PC-3 (cell line): Measurements from ENCODE around the gene AFDN. TPM values are rescaled to one million over a fixed set of nuclear protein-coding genes. Genes with fewer than 3 reads are reported as not detected.

Source experiments
- ATAC-seq: fragments of 200-7000 bp; cut with Tn5 transposase; 2 replicates; pipeline ENCODE4 v1.9.1; 2020; ENCODE audit warnings: mild to moderate bottlenecking, moderate library complexity
- BruUV-seq: library from RNA; stranded (reverse); fragments of 400-500 nt; replicated peaks from 2 replicates; lab custom pipeline; 2021; lab: Mats Ljungman, UMichigan
- CTCF ChIA-PET: fragments of 300-600 bp; sonication (Branson Sonifier 250); formaldehyde crosslinking; loops from one replicate; lab custom pipeline; 2022; ENCODE audit warnings: antibody characterized with exemption; lab: Charles Lee
- POLR2A ChIA-PET: fragments of 300-600 bp; sonication (Branson Sonifier 250); formaldehyde crosslinking; loops from one replicate; lab custom pipeline; 2022; ENCODE audit warnings: antibody characterized with exemption; ENCODE audit not compliant: unreplicated experiment; lab: Charles Lee
- DNase-seq: peaks from one replicate; pipeline ENCODE4 v3.0.0-alpha.2; 2015
- H2AFZ ChIP-seq: fragments of 300-600 bp; sonication (generic); 2 replicates; pipeline ENCODE4 v1.6.0; 2016; ENCODE audit warnings: antibody characterized with exemption, low read length
- H3F3A ChIP-seq: fragments of 300-600 bp; sonication (generic); one replicate; pipeline ENCODE4 v1.6.0; 2017; ENCODE audit warnings: antibody characterized with exemption, low read length, control low read depth, mild to moderate bottlenecking; ENCODE audit not compliant: unreplicated experiment
- H3K27ac ChIP-seq: fragments of 300-600 bp; sonication (generic); 2 replicates; pipeline ENCODE4 v1.5.1; 2016; ENCODE audit warnings: mild to moderate bottlenecking, low read length
- H3K27me3 ChIP-seq: fragments of 300-600 bp; sonication (generic); 2 replicates; pipeline ENCODE4 v1.6.1; 2016; ENCODE audit warnings: low read length, mixed read lengths
- H3K36me3 ChIP-seq: fragments of 300-600 bp; sonication (generic); 2 replicates; pipeline ENCODE4 v1.6.1; 2016; ENCODE audit warnings: low read depth, mixed run types, low read length, mixed read lengths
- H3K4me1 ChIP-seq: fragments of 300-600 bp; sonication (generic); 2 replicates; pipeline ENCODE4 v1.5.1; 2016; ENCODE audit warnings: low read length; ENCODE audit not compliant: insufficient read depth
- H3K4me2 ChIP-seq: fragments of 300-600 bp; sonication (generic); 2 replicates; pipeline ENCODE4 v1.6.0; 2016; ENCODE audit warnings: low read length
- H3K4me3 ChIP-seq: fragments of 300-600 bp; sonication (generic); 2 replicates; pipeline ENCODE4 v1.5.1; 2016; ENCODE audit warnings: mild to moderate bottlenecking, low read length, mixed read lengths
- H3K79me2 ChIP-seq: fragments of 300-600 bp; sonication (generic); 2 replicates; pipeline ENCODE4 v1.6.1; 2017; ENCODE audit warnings: low read length, mixed read lengths
- H3K9ac ChIP-seq: fragments of 300-600 bp; sonication (generic); 2 replicates; pipeline ENCODE4 v1.6.0; 2016; ENCODE audit warnings: mild to moderate bottlenecking, low read length
- H3K9me2 ChIP-seq: fragments of 300-600 bp; sonication (generic); replicated peaks from 2 replicates; pipeline ENCODE4 v1.6.1; 2016; ENCODE audit warnings: mixed run types, low read length, mixed read lengths
- H3K9me3 ChIP-seq: fragments of 300-600 bp; sonication (generic); 2 replicates; pipeline ENCODE4 v1.6.1; 2016; ENCODE audit warnings: low read length, mixed read lengths
- H4K20me1 ChIP-seq: fragments of 300-600 bp; sonication (generic); 2 replicates; pipeline ENCODE4 v1.6.1; 2016; ENCODE audit warnings: low read length, mixed read lengths
- EZH2 ChIP-seq: fragments of 300-600 bp; sonication (generic); IDR thresholded peaks from one replicate; pipeline ENCODE4 v1.6.1; 2017; ENCODE audit warnings: antibody characterized with exemption, mild to moderate bottlenecking, low read length; ENCODE audit not compliant: unreplicated experiment
- EZH2phosphoT487 ChIP-seq: fragments of 300-600 bp; sonication (generic); IDR thresholded peaks from 2 replicates; pipeline ENCODE4 v1.6.1; 2018; ENCODE audit warnings: mild to moderate bottlenecking, antibody characterized with exemption, low read length, borderline replicate concordance
- intact Hi-C: fragments of 100-400 bp; cut with micrococcal nuclease; formaldehyde crosslinking; loops from 2 replicates; pipeline ENCODE4 v1.9.0; 2023
- total RNA-seq: library from RNA; depleted of rRNA; stranded (reverse); fragments of >200 nt; gene quantifications from 2 replicates; pipeline ENCODE4 v1.2.3, GENCODE V29; 2014
- TF ChIP-seq, protein P1 (sequence below): fragments of 300-600 bp; sonication (generic); conservative IDR thresholded peaks from 2 replicates; pipeline ENCODE4 v1.5.1; 2017; ENCODE audit warnings: antibody characterized with exemption, low read depth, mild to moderate bottlenecking, low read length

The AFDN gene
- total RNA-seq, 1 experiment from 2014 or later = 37.1 TPM

GRCh38 chr6:168013250-168013915 is 186.7 kb downstream of the AFDN start:
- no peaks in the 10 kb centered on the region for H3K9me2 ChIP-seq
- H3K4me2 ChIP-seq = no peak overlapping the region
- H4K20me1 ChIP-seq = no peaks in the 10 kb centered on the region
- no peaks in the 10 kb centered on the region for H3K79me2 ChIP-seq
- ChIA-PET CTCF (no interaction called here), POLR2A (no interaction called here)
- no peak overlapping the region for H2AFZ ChIP-seq
- no TSS peak for BruUV-seq
- H3F3A ChIP-seq = no peaks in the 10 kb centered on the region
- H3K4me3 ChIP-seq = no peak overlapping the region
- DNase-seq (no peak), ATAC-seq (no peak)
- TF ChIP-seq, protein P1, sequence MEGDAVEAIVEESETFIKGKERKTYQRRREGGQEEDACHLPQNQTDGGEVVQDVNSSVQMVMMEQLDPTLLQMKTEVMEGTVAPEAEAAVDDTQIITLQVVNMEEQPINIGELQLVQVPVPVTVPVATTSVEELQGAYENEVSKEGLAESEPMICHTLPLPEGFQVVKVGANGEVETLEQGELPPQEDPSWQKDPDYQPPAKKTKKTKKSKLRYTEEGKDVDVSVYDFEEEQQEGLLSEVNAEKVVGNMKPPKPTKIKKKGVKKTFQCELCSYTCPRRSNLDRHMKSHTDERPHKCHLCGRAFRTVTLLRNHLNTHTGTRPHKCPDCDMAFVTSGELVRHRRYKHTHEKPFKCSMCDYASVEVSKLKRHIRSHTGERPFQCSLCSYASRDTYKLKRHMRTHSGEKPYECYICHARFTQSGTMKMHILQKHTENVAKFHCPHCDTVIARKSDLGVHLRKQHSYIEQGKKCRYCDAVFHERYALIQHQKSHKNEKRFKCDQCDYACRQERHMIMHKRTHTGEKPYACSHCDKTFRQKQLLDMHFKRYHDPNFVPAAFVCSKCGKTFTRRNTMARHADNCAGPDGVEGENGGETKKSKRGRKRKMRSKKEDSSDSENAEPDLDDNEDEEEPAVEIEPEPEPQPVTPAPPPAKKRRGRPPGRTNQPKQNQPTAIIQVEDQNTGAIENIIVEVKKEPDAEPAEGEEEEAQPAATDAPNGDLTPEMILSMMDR = no peak
- no peak for TF ChIP-seq EZH2
- no peak for TF ChIP-seq EZH2phosphoT487
- H3K27ac ChIP-seq = no peak overlapping the region
- H3K27me3 ChIP-seq = peaks cover 18% of the 10 kb centered on the region; the same call in 1 of the 2 replicates
- no peak overlapping the region for H3K9ac ChIP-seq
- H3K9me3 ChIP-seq = no peaks in the 10 kb centered on the region
- no peaks in the 10 kb centered on the region for H3K36me3 ChIP-seq
- intact Hi-C loops = no loop called here
- 0 out of 2 replicates have a peak, but pooled peaks cover under 1% of the 10 kb centered on the region for H3K4me1 ChIP-seq

DNA sequence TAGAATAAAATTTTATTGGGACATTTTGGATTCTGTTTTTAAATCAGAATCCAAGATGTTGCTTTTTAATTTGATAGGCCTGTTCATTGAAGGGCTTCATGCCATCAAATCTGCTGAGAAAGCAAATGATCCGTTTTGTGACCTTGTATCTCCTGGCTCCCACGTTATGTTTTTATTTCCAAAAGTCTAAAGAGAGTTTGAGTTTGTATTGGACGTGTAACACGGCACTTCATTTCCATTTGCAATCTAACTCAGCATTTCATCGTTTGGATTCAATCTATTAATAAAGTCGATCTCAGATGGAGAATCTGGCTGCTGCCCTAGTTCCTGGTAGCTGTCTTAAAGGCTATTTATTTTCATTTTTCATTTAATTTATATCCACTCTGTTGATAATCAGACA is 187.7 kb downstream of the AFDN start:
- H3K9me2 ChIP-seq = no peaks in the 10 kb centered on the region
- no peaks in the 10 kb centered on the region for H3F3A ChIP-seq
- no peak overlapping the region for H3K4me3 ChIP-seq
- H4K20me1 ChIP-seq = no peaks in the 10 kb centered on the region
- H3K27ac ChIP-seq = no peak overlapping the region
- intact Hi-C loops = no loop called here
- DNase-seq = no peak
- no peaks in the 10 kb centered on the region for H3K4me1 ChIP-seq
- no peaks in the 10 kb centered on the region for H3K36me3 ChIP-seq
- no peak overlapping the region for H3K9ac ChIP-seq
- peaks cover 18% of the 10 kb centered on the region; the same call in 1 of the 2 replicates for H3K27me3 ChIP-seq
- ATAC-seq = no peak
- H3K9me3 ChIP-seq = no peaks in the 10 kb centered on the region
- POLR2A ChIA-PET = no interaction called here
- no TSS peak for BruUV-seq
- CTCF ChIA-PET = no interaction called here
- H2AFZ ChIP-seq = no peak overlapping the region
- no peak overlapping the region for H3K4me2 ChIP-seq
- TF ChIP-seq EZH2phosphoT487 (no peak), EZH2 (no peak)
- TF ChIP-seq, protein P1 = no peak
- H3K79me2 ChIP-seq = no peaks in the 10 kb centered on the region

DNA sequence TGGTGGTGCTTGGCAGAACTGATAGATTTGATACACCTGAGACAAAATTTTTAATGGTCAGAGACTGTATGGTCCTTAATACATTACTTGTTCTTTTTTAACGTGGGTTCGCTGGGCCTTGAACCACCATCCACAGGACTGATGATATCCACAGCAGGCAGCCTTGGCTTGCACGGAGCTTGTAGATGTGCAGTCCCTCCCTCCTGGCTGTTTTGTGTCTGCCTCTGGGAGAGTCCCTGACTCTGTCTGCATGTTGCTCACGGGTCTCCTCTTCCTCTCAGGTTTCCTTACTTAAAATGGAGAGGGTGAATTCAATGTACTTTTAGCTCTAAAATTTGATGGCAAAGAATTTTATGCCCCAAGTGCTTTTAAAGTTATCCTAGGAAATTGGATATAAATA is 188.3 kb downstream of the AFDN start:
- H3F3A ChIP-seq = no peaks in the 10 kb centered on the region
- no peak for DNase-seq

More for the DNA sequence above, 188.3 kb downstream of the AFDN start:
- Histone ChIP-seq H4K20me1 (no peaks in the 10 kb centered on the region), H3K4me3 (no peak overlapping the region), H3K4me2 (no peak overlapping the region), H3K36me3 (no peaks in the 10 kb centered on the region), H3K27ac (no peak overlapping the region), H3K27me3 (peaks cover 18% of the 10 kb centered on the region; the same call in 1 of the 2 replicates), H3K9me2 (no peaks in the 10 kb centered on the region), H2AFZ (no peak overlapping the region), H3K9ac (no peak overlapping the region), H3K4me1 (no peaks in the 10 kb centered on the region), H3K79me2 (no peaks in the 10 kb centered on the region), H3K9me3 (no peaks in the 10 kb centered on the region)
- no TSS peak for BruUV-seq
- CTCF ChIA-PET = no interaction called here
- TF ChIP-seq EZH2phosphoT487 (no peak), EZH2 (no peak)
- TF ChIP-seq, protein P1 = no peak
- intact Hi-C loops = no loop called here
- POLR2A ChIA-PET = no interaction called here
- no peak for ATAC-seq
